ENCODE results near the gene HDAC3.

The HDAC3 gene

GRCh38 chr5:141662028-141662427 is 25.4 kb upstream of the HDAC3 start:
- Histone ChIP-seq H3K9me3 (ENCODE audit: control insufficient read depth, insufficient read depth, low read depth, low read length) (no peaks in the 10 kb centered on the region), H3K36me3 (ENCODE audit: control insufficient read depth in 2 of 2, insufficient read depth in 1 of 2, low read length in 2 of 2) (peaks cover 0 to 3% of the 10 kb centered on the region in 2 experiments; a peak in 1 of 3 replicates), H3K4me1 (ENCODE audit: control insufficient read depth, insufficient read depth, low read length) (no peaks in the 10 kb centered on the region), H3K4me3 (ENCODE audit: low read depth, low read length) (no peak overlapping the region), H3K27ac (ENCODE audit: extremely low read depth, low read depth, low read length) (no peak overlapping the region)
- POLR2A ChIA-PET = no interaction called here
- CTCF ChIA-PET = interaction anchor here (1.2 to 1.3 kb wide), 2 partner anchors 29 to 43 kb away, joined by 5 to 6 read pairs; partner anchors contain the start of gene DIAPH1
- no peak for TF ChIP-seq ZNF266 (tag by site-specific recombination; IDR thresholded peaks at IDR 0.05; ENCODE audit: low read depth)
- TF ChIP-seq MEIS1 (CRISPR knock-in tag; IDR thresholded peaks at IDR 0.05; ENCODE audit: borderline replicate concordance) = no peak
- TF ChIP-seq ELK4 (IDR thresholded peaks at IDR 0.05; ENCODE audit: borderline replicate concordance, low read depth, low read length) = no peak
- TF ChIP-seq ZNF585B (tag by site-specific recombination; IDR thresholded peaks at IDR 0.05) = no peak
- TF ChIP-seq ZBTB6 (tag by site-specific recombination; IDR thresholded peaks at IDR 0.05) = no peak
- TF ChIP-seq ZNF2 (tag by site-specific recombination; IDR thresholded peaks at IDR 0.05) = no peak
- no peak for TF ChIP-seq PRDM1 (tag by site-specific recombination; IDR thresholded peaks at IDR 0.05)
- TF ChIP-seq ZNF248 (tag by site-specific recombination; IDR thresholded peaks at IDR 0.05) = no peak
- no peak for TF ChIP-seq ZEB2 (tag by site-specific recombination; IDR thresholded peaks at IDR 0.05)
- no peak for TF ChIP-seq SP3 (tag by site-specific recombination; IDR thresholded peaks at IDR 0.05)
- TF ChIP-seq ZNF513 (tag by site-specific recombination; IDR thresholded peaks at IDR 0.05) = no peak
- TF ChIP-seq ZNF621 (tag by site-specific recombination; IDR thresholded peaks at IDR 0.05) = no peak
- TF ChIP-seq ZNF132 (tag by site-specific recombination; IDR thresholded peaks at IDR 0.05; ENCODE audit: borderline replicate concordance) = no peak
- no peak for TF ChIP-seq ZNF324 (tag by site-specific recombination; IDR thresholded peaks at IDR 0.05)
- no peak for TF ChIP-seq ZNF335 (tag by site-specific recombination; conservative IDR thresholded peaks at IDR 0.05)
- no peak for TF ChIP-seq ZBTB1 (tag by site-specific recombination; IDR thresholded peaks at IDR 0.05)
- TF ChIP-seq ZNF624 (tag by site-specific recombination; IDR thresholded peaks at IDR 0.05) = no peak
- TF ChIP-seq ZNF19 (tag by site-specific recombination; IDR thresholded peaks at IDR 0.05; ENCODE audit: low read depth) = no peak
- TF ChIP-seq ZNF302 (tag by site-specific recombination; IDR thresholded peaks at IDR 0.05; ENCODE audit: low read depth) = no peak

GRCh38 chr5:141657937-141658545 is 21.4 kb upstream of the HDAC3 start:
- H3K27ac ChIP-seq (ENCODE audit: extremely low read depth, low read depth, low read length) = no peak overlapping the region
- H3K9me3 ChIP-seq (ENCODE audit: control insufficient read depth, insufficient read depth, low read depth, low read length) = no peaks in the 10 kb centered on the region
- CTCF ChIA-PET = interaction anchor here (0.7 to 1.9 kb wide), 4 partner anchors 11 to 357 kb away, joined by 3 to 8 read pairs (median 4); no protein-coding TSS in a partner anchor
- POLR2A ChIA-PET = interaction anchor here (1.9 kb wide), 1 partner anchor 21 kb away, joined by 9 read pairs; the partner anchor contains the start of genes HDAC3 and RELL2
- H3K36me3 ChIP-seq (ENCODE audit: control insufficient read depth in 2 of 2, insufficient read depth in 1 of 2, low read length in 2 of 2) = peaks cover 0 to 6% of the 10 kb centered on the region in 2 experiments; a peak in 1 of 3 replicates
- no peaks in the 10 kb centered on the region for H3K4me1 ChIP-seq (ENCODE audit: control insufficient read depth, insufficient read depth, low read length)
- no peak overlapping the region for H3K4me3 ChIP-seq (ENCODE audit: low read depth, low read length)
- TF ChIP-seq HIC1 (tag by site-specific recombination; IDR thresholded peaks at IDR 0.05) (peak; percentile 93), SETDB1 (IDR thresholded peaks at IDR 0.05; ENCODE audit: insufficient read length, low read length) (no peak), ZNF473 (tag by site-specific recombination; IDR thresholded peaks at IDR 0.05) (0 out of 2 replicates have a peak, but pooled peaks have one; percentile 38), ZSCAN5A (tag by site-specific recombination; IDR thresholded peaks at IDR 0.05) (peak; percentile 83; the same call in 1 of the 2 replicates), ZNF558 (tag by site-specific recombination; IDR thresholded peaks at IDR 0.05) (peak; percentile 86), ZNF362 (tag by site-specific recombination; IDR thresholded peaks at IDR 0.05) (no peak), SCRT2 (tag by site-specific recombination; IDR thresholded peaks at IDR 0.05) (peak; percentile 85), MZF1 (tag by site-specific recombination; IDR thresholded peaks at IDR 0.05; ENCODE audit: borderline replicate concordance) (no peak), SP7 (tag by site-specific recombination; IDR thresholded peaks at IDR 0.05) (peak; percentile 83)

Data from HEK293 (cell line).